Activated CD8-positive, alpha-beta memory T cell treated with anti-CD3 and anti-CD28 coated beads, Interleukin-2, amount 50 U/mL, for 1 hour (primary cell): ENCODE measurements around the gene SERPINA12.
"Not testable (repeated sequence)": the region's sequence is repeated elsewhere in the genome, so short reads cannot be mapped to it uniquely, and the experiment has no call there.

ENCODE experiments used
- DNase-seq: peaks from one replicate; pipeline ENCODE4 v3.0.0-alpha.2; 2020; ENCODE audit errors: extremely low read depth

Gene SERPINA12

DNA sequence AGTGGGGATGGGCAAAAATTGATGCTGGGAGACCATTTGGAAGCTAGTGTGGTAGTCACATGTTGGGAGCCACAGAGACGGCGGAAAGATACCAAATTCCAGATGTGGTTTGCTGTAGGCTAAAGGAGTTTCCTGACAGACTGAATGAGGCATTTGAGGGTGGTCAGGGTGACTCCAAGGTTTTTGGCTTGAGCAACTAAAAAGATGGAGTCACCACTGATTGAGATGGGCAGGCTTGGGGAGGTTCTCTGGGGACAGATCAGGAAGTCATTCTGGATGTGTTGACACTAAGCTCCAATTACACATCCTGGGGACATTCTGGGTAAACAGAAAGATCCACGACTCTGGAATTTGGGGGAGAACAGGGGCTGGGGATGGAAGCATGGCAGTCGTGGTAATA is 17.8 kb downstream of the SERPINA12 start:
- DNase-seq, result no peak

DNA sequence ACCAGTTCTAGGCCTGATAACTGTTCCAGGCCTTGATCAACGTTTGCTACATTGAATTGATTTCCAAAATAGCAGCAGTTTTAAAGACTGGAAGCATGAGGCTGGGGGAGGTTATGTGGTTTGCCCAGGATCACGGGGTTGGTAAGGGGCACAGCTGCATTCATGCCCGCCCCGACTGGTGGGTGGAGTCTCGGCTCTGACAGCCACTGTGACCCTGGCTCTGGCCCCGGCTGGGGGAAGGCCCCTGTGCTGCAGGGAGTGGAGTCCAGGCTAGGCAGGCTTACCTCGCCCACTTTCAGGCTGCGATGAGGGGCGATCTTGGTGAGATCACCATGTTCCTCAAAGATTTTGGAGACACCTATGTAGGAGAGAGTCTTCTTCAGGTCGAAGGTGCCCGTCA is 19.9 kb downstream of the SERPINA12 start:
- DNase-seq, result no peak

DNA sequence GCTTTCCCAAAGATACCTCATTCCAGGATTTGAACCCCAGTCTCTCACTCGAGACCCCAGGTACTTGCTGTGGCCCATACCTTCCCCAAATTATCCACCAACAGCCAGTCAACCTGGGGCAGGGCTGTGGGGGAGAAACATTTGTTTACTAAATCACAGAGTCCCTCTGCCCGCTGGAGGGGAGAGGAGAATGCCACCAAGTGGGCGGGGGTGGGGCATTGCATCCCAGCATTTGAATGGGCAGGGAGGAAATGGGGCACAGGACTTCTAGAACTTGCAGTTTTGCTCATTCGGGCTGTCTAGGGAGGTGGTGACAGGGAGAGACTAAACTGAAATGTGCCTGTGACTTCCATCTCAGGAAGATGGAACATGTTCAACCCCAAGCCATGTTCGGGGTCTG is 22.4 kb downstream of the SERPINA12 start:
- no peak for DNase-seq

DNA sequence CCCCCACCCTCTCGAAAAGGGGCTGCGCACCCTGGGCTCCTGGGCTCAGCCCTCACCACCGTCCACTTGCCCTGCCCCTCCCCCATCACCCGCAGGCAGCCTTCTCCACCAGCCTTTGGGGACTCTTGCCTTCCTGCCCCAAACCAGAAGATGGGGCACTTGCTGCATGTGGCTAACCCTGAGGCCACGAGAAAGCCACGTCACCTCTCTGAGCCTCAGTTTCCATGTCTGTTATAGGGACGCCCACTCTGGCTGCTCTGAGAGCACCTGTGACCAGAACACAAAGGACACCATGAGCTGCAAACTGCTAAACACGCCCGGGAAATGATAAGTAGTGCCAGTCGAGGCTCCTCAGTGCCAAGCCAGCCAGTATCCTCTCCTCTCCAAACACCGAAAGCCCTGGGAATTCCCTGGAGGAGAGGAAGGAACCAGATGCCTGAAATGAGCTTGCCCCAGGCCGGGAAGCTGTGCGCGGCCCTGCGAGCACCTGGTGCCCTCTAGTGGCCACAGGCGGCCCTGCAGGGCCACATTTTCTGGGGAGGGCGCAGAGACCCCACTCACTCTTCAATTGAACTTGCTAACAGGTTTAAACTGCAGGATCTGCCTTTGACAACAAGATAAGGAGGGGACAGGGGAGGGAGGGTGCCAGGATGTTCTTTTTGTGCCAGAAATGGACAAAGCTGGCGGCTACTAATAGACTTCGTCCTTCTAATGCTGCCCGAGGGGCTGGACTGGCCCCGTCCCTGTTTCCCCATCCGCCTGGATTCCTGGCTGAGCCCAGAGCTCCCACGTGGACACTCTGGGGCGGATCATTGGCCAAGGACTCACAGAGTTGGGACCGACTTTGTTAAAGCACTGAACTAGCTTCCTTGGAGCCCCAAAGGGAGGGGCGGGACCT is 23.1 kb downstream of the SERPINA12 start:
- no peak for DNase-seq

DNA sequence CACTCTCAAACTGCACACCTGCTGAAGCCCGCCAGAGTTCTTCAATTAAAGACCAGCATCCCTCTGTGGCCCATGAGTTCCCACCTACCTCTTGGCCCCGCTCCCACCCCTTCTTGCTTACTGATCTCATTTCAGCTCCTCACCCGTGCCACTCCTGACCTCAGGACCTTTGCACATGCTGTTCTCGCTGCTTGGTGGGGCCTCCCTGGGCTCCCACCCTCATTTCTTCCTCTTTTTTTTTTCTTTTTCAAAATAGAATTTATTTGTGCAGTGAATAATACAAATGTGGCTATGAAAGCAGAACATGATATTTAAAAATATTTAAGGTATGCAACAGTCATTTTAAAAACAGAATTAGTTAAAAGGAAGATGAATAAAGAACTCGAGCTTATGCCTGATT is 24.8 kb downstream of the SERPINA12 start:
- DNase-seq, result no peak

DNA sequence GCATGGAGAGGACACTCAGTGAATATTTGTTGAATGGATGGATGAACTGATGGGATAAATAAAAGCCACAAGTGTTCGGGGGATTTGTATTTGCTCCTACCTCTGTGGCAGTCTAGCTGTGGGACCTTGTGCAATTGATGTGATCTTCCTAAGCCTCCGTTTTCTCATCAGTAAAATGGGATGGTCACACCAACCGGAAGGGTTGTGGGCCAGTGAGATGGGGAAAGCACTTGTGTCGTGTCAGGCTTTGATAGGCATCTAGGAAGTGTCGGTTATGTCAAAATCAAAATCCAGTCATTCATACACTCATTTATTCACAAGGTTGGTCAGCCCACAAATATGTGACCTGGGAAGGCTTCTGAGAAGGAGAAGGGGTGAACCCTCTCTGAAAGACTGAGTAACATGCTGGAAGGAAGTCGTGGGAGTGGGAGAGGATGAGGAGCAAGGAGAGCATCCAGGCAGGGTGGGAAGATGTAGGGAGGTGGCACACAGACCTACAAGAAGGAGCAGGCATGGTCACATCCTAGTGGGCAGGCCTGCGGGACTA is 25.5 kb downstream of the SERPINA12 start:
- DNase-seq, result no peak

DNA sequence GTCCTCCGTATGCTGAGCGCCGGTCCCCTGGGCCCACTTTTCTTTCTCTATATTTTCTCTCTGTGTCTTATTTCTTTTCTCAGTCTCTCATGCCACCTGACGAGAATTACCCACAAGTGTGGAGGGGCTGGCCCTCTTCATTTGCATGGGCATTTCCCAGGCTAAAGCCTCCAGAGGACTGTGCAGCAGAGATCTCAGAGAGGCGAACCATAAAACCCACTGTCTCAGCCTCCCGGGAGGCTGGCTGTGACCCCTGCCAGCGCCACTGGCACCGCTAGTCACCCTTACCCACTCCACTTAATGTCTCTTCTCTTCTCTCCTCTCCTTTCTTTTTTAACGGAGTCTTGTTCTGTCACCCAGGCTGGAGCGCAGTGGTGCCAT is 26.2 kb downstream of the SERPINA12 start:
- no peak for DNase-seq

DNA sequence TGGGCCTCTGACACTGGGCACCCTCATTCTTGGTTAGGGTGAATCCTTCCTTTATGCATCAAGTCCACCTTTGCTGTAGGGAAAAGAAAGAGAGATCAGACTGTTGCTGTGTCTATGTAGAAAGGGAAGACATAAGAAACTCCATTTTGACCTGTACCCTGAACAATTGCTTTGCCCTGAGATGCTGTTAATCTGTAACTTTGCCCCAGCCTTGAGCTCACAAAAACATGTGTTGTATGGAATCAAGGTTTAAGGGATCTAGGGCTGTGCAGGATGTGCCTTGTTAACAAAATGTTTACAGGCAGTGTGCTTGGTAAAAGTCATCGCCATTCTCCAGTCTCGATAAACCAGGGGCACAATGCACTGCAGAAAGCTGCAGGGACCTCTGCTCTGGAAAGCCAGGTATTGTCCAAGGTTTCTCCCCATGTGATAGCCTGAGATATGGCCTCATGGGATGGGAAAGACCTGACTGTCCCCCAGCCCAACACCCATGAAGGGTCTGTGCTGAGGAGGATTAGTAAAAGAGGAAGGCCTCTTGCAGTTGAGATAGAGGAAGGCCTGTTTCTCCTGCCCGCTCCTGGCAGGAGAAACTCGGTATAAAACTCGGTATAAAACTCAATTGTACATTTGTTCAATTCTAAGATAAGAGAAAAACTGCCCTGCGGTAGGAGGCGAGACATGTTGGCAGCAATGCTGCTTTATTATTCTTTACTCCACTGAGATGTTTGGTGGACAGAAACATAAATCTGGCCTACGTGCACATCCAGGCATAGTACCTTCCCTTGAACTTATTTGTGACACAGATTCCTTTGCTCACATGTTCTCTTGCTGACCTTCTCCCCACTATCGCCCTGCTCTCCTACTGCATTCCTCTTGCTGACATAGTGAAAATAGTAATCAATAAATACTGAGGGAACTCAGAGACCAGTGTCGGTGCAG is 26.9 kb downstream of the SERPINA12 start:
- not testable (repeated sequence) for DNase-seq

DNA sequence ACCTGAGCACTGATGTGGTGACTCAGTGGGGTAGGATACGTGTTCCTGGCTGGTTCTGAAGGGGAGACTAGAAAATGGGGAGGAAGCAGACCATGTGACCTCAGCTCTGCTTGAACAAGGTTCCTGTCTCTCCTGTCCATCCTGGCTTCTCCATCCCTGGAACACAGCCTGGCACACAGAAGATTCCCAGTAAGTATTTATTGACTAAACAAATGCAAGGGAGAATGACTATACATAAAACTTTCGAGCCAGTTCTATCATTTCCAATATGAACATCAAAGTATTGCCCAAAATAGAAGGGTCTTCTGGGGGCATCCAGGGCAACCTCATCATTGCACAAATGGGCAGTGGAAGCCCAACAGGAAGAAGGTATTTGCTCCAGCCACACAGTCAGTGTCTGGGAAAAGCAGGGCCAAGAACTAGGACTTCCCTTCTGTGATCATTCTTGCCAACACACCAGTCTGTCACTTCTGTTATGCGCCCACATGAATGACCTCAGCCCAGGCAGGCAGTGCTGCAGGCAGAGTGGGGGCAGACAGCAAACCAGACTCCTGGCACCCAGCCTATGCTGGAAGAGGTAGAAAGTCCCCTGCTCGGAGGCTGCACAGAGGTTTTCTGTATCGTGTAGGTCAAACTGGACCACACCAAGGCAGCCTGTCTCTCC is 27.7 kb downstream of the SERPINA12 start:
- DNase-seq, result no peak

DNA sequence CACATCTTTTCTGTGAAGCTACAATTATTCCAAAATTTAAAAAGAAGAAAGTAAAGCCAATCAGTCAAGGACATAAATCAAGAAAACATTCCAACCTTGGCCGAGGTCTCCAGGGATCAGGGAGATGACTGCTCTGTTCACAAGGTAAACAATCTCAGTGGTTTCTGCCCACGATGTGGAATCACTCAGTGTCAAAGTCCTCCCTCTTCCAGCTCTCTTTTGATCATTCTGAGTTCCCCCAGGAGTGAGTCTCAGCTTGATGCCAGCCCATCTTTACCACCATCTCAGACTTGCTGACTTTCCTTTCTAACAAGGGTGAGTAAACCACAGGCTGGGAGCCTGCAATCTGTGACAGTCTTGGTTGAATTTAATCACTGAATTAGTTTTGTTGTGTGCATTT is 28.5 kb downstream of the SERPINA12 start:
- DNase-seq, result no peak

DNA sequence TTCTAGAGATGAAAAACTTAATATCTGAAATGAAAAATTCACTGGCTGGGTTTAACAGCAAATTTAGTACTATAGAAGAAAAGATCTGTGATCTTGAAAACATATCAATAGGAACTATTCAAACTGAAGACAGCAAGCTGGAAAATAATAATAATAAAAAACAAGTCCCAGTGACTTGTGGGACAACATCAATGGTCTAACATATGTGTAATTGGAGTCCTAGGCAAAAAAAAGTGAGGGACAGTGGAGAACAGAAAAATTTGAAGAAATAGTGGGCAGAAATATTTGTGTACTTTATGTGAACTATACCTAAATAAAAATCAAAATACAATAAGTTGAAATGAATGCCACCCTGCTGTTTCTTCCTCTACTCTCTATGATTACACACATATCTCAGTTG is 30.8 kb downstream of the SERPINA12 start:
- DNase-seq, result no peak

DNA sequence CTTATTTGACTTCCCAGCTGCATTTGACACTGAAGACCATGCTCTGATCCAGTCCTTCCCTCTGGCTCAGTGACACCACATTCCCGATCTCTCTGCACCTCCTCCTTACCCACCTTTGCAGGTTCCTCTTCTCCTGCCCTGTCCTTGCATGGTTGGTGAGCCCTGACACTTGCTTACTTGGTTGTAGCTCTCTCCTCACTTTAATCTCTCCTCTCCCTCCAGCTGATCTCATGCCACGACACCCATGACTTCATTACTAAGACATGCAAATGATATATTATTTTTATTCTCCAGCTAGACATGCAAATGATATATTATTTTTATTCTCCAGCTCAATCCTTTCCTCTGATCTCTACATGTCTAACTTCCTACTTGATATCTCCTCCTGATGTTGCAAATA is 33.2 kb downstream of the SERPINA12 start, which contains the start of gene SERPINA9:
TSS of gene SERPINA9 (minus strand) at position 175 of the 400 bp plus-strand sequence. CDS start 6,357 bp downstream, outside the sequence.
- DNase-seq, result no peak

DNA sequence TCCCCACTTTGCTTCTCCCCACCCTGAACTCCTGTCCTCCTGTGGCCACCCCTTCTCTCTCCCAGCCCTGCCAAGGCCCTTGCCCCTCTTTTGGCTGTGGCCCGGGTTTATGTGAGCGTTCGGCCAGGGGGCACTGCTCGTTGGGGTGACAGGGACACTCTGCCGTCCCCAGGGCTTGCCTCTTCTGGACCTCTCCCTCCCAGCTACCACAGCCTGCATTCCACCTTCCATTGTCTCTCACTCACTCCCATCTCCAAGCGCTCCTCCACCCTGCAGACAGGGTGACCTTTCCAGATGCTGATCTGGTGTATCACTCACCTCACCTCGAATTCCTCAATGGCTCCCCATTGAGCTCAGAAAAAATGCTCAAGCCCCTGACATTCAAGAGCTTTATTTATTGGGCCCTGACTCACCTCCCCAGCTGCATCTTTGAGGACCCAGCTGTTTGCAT is 34.7 kb downstream of the SERPINA12 start:
- no peak for DNase-seq

DNA sequence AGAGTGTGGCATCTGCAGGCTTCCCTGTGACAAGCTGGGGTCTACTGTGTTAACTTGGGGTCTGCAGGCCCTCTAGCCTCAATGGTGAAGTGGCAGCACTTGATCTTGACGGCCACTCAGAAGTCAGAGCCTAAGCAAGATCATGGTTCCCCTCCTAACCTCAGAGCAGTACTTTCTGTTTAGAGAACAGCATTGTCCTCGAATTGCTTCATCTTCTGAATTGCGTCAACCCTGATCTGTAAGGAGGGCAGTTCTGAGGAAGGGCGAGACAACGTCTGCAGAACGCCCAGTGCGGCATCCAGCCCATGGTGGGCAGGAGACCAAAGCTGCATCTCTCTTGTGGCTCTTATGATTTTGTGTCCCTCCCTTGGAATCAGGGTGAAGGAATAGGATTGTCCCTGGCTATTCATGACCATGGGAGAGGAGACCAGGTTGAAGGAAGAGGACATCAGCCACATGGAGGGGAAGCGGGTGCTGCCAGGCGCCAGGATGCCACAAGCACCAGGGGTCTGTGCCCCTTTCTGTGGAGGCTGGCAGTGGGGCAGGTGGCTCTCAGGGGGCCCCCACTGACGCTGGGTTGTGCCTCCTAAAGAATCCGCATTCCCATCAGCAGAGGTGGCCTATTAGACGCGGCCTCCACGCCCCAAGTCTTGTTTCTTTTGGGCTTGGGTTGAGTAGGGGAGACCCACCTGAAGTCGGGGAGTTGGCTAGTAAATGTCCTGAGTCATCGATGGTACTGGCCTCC is 35.4 kb downstream of the SERPINA12 start:
- DNase-seq, result no peak

DNA sequence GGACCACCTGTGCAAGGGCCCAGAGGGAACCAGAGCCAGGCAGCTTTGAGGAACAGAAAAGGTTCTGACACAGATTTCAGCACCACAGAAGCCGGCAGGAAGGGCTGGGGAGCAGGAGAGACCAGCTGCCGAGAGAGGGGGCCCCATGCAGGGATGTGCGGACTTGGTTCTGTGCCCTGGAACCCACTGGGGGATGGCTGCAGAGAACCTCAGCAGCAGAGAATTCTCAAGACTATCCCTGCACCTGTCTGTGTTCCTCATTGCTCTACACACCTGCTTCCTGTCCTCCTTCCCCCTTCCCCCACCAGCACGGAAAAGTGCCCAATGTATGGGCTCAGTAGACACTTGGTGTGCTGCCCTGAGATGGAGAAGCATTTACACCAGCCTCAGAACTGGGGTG is 36.4 kb downstream of the SERPINA12 start:
- no peak for DNase-seq

DNA sequence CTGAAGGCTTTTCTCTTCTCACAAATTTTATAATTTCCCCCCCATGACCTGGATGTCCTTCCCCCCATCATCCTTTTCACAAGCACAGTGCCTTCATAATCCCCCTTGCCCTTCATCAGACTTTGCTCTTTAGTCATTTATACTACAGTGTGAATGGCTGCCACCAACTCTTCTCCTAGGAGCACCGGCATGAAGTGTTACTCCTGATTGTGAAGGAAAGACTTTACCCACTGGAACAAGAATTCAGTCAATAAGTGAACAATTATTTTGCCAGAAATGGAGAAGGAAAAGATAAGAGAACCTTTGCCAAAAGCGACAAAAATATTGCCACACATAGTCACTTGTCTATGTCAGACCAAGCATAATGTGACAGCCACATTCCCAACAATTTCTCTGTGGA is 38.2 kb downstream of the SERPINA12 start:
- DNase-seq, result no peak

DNA sequence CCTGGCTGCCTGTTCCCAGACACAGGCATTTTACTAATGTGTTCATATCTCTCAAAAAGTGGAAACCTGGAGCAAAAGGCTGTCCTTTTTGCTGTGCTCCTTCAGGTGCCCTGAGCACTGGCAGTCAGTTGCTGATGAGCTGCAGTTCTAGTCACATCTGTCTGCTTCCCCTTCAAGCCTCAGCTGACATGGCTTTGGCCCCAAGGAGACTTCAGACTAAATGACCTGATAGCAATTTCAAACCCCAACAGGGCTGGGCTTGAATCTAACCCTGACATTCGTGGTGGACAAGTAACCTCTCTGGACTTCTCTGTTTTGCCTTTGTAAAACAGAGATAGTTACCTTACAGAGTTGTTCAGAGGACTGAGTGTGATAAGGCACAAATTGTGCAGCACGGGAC is 39.0 kb downstream of the SERPINA12 start:
- DNase-seq, result no peak

DNA sequence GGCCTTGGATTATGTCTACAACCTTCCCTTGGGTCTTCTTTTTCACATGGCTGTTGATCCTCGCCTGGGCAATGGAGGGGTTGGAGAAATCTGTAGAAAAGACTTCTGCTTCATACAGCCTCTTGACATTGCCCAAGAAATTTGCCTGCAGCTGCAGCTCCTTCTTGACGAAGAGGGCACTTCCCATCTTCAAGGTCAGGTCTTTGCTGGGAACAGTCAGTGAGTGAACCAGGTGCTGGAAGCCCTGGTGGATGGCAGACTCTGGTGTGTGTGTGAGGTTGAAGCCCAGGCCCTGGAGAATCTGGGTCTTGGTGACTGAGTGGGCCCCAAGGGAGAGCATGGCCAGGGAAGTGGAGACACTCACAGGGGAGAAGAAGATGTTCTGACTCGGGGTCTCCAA is 40.0 kb downstream of the SERPINA12 start:
- no peak for DNase-seq

DNA sequence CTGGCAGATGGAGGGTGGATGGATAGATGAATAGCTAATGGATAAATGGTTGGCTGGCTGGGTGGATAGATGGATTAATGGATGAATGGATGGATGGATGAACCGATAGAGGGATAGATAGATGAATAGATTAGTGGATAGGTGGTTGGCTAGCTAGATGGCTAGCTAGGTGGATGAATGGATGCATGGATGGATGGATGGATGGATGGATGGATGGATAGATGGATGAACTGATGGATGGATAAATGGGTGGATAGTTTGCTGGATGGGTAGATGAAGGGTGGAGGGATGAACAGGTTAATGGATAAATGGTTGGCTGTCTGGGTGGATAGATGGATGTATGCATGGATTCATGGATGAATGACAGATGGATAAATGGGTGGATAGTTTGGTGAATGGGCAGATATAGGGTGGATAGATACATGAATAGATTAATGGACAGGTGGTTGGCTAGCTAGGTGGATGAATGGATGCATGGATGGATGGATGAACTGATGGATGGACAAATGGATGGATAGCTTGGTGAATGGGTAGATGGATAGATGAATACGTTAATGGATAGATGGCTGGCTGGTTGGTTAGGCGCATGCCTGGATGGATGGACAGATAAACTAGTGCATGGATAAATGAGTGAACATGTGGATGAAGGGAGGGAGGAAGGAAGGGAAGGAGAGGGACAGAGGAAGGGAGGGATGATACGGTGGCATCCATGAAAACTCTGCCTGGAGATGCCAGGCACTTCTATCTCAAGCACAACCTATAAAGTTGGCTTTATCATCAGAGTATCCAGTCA is 41.3 kb downstream of the SERPINA12 start:
- no peak for DNase-seq

DNA sequence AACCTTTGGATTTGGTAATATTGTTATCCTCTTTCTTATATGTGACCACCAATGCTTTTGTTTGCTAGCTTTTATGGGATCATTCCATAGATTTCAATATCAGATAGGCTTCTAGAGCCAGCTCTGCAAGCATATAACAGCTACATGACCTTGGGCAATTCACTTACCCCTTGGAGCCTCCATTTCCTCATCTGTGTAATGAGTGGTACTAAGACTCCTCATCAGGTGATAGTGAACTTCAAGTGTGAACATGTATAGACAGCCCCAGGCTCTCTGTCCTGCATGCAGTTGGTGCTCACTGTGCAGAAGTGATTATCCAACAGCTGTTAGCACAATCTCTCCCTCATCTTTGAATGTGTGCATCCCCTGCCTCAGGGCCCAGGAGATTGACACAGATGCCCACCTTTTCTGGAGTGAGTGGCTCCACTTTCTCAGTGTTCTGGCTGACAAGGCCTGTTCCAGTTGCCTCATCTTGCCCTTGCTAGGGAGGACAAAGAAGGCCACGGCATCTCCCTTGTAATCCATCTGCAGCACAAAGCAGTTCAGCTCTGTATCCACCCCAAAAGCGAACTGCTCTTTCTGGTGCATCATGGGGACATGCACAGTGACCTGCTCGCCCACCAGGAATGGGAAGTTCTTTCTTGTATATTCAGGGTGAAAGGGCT is 42.4 kb downstream of the SERPINA12 start:
- DNase-seq, result no peak
